Fibroblast of villous mesenchyme (primary cell): Measurements from ENCODE around the gene GALM. TPM values are rescaled to one million over a fixed set of nuclear protein-coding genes. Genes with fewer than 3 reads are reported as not detected.
A peak's percentile ranks its signal among the peaks of the same experiment; 100 is the strongest.
"Not testable (repeated sequence)": the region's sequence is repeated elsewhere in the genome, so short reads cannot be mapped to it uniquely, and the experiment has no call there.

Experiments used
- DNase-seq: peaks from one replicate; pipeline ENCODE4 v3.0.0-alpha.2; 2010; ENCODE audit warnings: low read depth
- H3K4me3 ChIP-seq: 2 replicates; pipeline ENCODE4 v1.5.1; 2011; ENCODE audit warnings: low read depth, mild to moderate bottlenecking, low read length
- CTCF ChIP-seq: IDR thresholded peaks from 2 replicates; pipeline ENCODE4 v1.5.1; 2012; ENCODE audit warnings: low read depth, mild to moderate bottlenecking, low read length; ENCODE audit not compliant: insufficient read depth
- total RNA-seq: library from RNA; depleted of rRNA; stranded (reverse); fragments of >200 nt; gene quantifications from 2 replicates; pipeline ENCODE4 v1.2.3, GENCODE V29; 2012

GALM gene
- total RNA-seq, 1 donor: 19.9 TPM

- no peak for TF ChIP-seq CTCF
- H3K4me3 ChIP-seq: no peak overlapping the region
- DNase-seq: no peak
Measured at GRCh38 chr2:38712871-38713270, 47.0 kb downstream of the GALM start.

GRCh38 chr2:38713338-38713737 lies 47.4 kb downstream of the GALM start:
- H3K4me3 ChIP-seq: no peak overlapping the region
- DNase-seq: no peak
- TF ChIP-seq CTCF: no peak

DNA sequence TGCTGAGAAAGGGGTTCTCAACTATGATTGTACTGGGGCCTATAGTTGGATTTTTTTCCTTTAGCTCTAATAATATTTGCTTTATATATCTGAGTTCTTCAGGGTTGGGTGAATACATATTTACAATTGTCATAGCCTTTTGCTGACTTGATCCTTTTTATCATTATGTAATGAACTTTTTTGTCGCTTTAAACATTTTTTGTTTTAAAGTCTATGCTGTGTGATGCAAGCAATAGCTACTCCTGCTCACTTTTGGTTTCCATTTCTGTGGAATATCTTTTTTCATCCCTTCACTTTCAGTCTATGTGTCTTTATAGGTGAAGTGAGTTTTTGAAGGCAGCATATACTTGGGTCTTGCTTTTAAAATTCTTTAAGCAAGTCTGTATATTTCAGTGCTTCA lies 49.0 kb downstream of the GALM start:
- not testable (repeated sequence) for H3K4me3 ChIP-seq, DNase-seq

DNA sequence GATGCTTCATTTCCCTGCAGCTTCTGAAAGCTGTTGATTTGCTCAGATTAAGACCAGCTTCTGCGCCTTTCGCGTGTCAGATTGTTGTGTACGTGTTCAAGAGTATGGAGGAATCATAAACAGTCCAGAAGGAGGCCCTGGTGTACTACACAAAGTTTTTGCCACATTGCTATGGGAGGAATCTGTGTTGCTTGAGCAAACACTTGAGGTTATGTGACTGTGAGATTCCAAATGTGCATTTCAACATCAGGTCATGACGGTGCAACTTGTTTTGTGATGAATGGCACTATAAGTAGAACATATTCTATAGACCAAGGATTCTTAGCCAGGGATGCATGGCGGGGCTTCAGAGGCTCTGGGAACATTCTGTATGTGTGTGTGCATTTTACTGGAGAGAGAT lies 50.3 kb downstream of the GALM start:
- peak; percentile 91 for DNase-seq
- TF ChIP-seq CTCF: no peak
- no peak overlapping the region for H3K4me3 ChIP-seq

DNA sequence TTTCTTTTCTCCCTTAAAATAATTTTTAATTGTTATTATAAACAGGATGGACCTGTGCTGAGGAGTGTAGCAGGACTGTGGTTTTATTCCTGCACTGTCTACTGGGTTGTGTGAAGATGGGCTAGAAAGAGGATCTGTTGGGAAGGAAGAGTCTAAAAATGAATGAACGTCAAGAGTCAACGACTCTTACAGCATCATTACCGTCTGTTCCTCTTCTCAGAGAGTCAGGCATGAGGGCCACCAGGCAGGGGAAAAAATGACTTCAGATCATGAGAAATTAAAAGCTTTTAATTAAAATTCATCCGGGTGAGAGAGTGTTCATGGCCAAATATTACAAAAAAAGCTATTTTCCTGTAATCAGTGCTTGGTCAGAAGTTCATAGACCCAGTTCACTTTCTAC lies 52.7 kb downstream of the GALM start:
- H3K4me3 ChIP-seq: no peak overlapping the region
- no peak for TF ChIP-seq CTCF

GRCh38 chr2:38719706-38720105 lies 53.8 kb downstream of the GALM start:
- no peak for TF ChIP-seq CTCF
- no peak overlapping the region for H3K4me3 ChIP-seq
- no peak for DNase-seq

More for the DNA sequence above, 52.7 kb downstream of the GALM start:
- DNase-seq: no peak

GRCh38 chr2:38720613-38721241 lies 54.8 kb downstream of the GALM start:
- peak; percentile 93 for DNase-seq
- H3K4me3 ChIP-seq: no peak overlapping the region
- TF ChIP-seq CTCF: no peak
